Measurements from ENCODE around the gene FALEC. TPM values are rescaled to one million over a fixed set of nuclear protein-coding genes. Genes with fewer than 3 reads are reported as not detected.

The FALEC gene
- total RNA-seq, 1 experiment from 2014 or later, result not detected

DNA sequence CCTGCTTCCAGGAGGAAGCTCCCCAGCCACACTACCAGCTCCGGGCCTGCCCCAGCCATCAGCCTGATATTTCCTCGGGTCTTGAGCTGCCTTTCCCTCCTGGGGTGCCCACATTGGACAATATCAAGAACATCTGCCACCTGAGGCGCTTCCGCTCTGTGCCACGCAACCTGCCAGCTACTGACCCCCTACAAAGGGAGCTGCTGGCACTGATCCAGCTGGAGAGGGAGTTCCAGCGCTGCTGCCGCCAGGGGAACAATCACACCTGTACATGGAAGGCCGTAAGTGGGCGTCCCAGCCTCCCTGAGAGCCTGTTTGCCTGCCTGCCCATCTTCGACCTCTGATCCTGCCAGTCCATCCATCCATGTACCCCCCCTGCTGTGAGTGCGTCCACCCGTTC lies 4.0 kb upstream of the FALEC start:
- no peak for DNase-seq (ENCODE audit: extremely low read depth, low read depth)

DNA sequence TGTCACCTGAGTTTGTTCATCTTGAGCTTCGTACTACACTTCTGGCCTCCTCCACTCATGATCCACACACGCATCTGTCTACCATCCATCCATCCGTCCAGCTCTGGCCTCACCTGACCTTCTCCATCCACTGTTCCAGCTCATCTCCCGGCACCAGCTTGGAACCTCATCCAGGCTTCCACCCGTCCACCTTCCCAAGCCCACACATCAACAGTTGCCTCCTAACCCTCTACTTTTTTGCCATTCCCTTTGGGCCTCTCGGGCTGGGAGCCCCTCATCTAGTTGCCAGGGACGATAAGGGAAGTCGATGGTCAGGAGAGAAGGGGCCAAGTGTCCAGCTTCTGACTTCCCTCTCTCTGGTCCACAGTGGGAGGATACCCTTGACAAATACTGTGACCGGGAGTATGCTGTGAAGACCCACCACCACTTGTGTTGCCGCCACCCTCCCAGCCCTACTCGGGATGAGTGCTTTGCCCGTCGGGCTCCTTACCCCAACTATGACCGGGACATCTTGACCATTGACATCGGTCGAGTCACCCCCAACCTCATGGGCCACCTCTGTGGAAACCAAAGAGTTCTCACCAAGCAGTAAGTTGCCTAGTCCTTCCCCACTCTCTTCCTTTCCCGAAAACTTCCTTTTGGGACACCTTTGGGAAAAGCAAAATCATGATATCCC lies 3.4 kb upstream of the FALEC start:
- no peak for DNase-seq (ENCODE audit: extremely low read depth, low read depth)

DNA sequence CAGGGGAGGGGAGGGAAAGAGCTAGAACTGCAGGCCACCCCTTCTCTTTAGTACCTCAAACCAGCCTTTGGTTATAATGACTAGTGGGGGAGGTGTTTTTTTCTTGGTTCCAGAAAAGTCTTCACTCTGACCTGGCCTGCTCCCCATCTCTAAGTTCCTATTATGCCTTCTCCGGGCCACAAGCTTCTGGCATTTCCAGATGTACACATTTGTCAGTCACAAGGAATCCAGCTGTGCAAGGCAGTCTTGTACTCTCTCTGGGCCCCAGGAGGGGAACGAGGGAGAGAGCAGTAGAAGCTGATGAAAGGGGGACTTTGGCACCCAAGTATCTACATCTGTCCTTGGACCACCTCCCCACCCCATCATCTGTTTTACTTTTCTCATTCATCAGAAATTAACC lies 2.7 kb upstream of the FALEC start:
- no peak for DNase-seq (ENCODE audit: extremely low read depth, low read depth)

- no peak for DNase-seq (ENCODE audit: extremely low read depth, low read depth)
Observed at GRCh38 chr1:150513351-150513791, 2.2 kb upstream of the FALEC start.

GRCh38 chr1:150514260-150514659 lies 1.3 kb upstream of the FALEC start:
- no peak for DNase-seq (ENCODE audit: extremely low read depth, low read depth)

GRCh38 chr1:150514913-150515327 lies 632 bp upstream of the FALEC start:
- DNase-seq (ENCODE audit: extremely low read depth, low read depth), result no peak

- DNase-seq (ENCODE audit: extremely low read depth, low read depth), result no peak
Observed at GRCh38 chr1:150516050-150516591, 569 bp downstream of the FALEC start.

GRCh38 chr1:150516616-150517015 lies 1.1 kb downstream of the FALEC start:
- no peak for DNase-seq (ENCODE audit: extremely low read depth, low read depth)

GRCh38 chr1:150521196-150521968 lies 5.8 kb downstream of the FALEC start:
- no peak for DNase-seq (ENCODE audit: extremely low read depth, low read depth)

GRCh38 chr1:150525348-150525747 lies 9.8 kb downstream of the FALEC start:
- DNase-seq (ENCODE audit: extremely low read depth, low read depth), result no peak

GRCh38 chr1:150528196-150528595 lies 12.6 kb downstream of the FALEC start:
- no peak for DNase-seq (ENCODE audit: extremely low read depth, low read depth)

DNA sequence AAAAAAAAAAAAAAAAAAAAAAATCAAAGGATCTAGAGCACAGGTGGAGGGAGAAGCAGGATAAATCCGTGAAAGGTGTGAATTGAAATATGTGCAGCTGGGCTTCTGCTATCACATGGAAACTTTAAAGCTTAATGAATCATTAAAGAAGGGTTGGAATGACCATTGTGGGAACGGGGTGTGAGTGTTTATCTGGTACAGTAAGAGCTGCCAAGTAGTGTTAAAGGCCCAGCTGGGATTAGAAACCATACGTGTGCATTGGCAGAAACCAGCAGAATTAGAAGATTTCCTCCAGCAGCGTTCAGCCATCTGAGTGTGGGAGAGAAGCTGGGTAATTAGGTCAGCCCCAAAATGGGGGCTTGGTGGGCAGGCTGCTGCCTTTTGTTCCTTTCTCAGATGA lies 13.5 kb downstream of the FALEC start:
- no peak for DNase-seq (ENCODE audit: extremely low read depth, low read depth)

- DNase-seq (ENCODE audit: extremely low read depth, low read depth), result no peak
Observed at GRCh38 chr1:150530491-150531159, 15.1 kb downstream of the FALEC start.

DNA sequence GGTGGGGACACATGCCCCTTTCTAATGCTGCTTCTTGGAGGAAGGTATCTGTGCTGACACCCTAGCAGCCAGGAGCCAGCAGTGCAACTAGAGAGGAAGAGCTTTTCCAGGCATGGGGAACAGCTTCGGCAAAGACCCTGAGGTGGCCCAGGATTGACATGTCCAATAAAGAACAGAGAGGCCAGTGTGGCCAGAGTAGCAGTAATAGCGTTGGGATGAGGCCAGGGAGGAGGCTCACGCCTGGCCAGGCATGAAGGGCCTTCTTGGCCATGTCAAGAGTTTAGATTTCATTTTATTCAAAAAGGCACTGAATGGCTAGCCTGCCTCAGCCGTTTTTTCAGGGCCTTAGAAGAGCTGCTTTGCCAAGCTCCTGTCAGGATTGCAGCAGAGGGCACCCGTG lies 17.3 kb downstream of the FALEC start:
- no peak for DNase-seq (ENCODE audit: extremely low read depth, low read depth)

- DNase-seq (ENCODE audit: extremely low read depth, low read depth), result no peak
Observed at GRCh38 chr1:150534002-150534401, 18.4 kb downstream of the FALEC start.

DNA sequence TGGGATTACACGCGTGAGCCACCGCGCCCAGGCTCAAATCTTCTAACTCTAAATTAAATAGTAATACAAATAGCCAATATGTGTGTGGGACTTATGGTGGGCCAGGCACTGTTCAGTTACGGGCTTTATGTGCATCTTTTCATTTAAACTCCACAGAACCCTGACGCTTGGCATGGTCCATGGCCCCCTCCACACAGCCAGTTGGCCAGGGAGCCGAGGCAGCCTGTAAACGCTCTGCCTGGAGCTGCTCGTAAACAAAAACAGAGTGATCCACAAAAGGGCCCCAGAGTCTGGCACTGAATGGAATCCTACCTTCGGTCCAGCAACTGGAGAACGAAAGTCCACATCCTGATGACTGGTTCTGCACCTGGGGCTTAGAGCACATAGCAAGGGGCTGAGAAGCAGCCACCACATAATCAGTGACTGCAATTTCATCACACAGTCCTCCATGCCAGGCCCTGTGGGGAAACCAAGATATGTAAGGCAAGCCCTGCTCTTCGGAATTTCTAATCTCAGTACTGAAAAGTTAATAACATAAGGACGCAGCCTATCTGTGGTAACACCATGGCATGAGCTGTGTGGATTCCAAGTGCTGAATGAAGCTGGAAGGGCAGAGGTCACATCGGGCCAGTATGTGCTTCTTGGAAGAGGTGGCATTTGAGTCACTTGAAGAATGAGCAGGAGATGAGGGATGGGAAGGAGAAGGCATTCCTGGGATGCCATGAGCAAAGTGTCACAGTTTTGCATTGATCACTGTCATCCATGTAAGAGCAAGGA lies 20.1 kb downstream of the FALEC start:
- DNase-seq (ENCODE audit: extremely low read depth, low read depth), result no peak

DNA sequence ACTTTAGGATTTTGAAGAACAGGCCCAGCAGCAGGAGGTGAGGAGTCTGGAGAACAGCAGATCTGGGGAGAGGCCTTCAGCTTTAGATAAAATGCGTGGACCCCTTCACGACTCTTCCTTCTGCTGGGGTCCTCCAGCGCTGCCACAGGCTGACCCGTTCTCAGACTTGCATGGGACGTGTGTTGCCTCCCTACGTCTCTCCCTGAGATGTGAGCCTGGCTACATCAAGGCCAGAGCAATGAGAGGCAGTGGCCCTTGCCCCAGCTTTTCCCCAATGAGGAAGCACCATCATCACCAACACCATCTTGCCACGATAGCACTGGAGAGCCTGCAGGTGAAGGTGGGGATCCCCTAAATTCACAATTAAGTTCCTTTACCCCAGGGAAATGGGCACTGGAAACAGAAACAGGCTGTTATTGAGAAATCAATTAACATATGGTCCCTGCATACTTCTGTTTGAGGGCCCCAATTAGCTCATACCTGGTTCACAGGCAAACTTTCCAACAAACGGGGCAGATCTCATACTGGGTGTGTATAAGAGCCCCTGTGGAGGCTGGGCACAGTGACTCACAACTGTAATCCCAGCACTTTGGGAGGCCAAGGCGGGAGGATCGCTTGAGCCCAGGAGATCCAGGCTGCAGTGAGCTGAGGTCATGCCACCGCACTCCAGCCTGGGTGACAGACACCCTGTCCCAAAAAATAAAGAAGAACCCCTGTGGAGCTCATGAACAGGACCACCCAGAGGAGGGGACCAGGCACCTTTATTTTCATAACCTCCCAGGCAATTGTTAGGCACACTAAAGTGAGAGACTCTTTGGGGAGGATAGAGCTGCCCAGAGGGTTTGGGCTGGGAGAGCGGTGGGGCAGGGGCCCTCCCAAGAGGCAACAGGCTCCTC lies 21.5 kb downstream of the FALEC start:
- no peak for DNase-seq (ENCODE audit: extremely low read depth, low read depth)

GRCh38 chr1:150537732-150538684 lies 22.5 kb downstream of the FALEC start:
- no peak for DNase-seq (ENCODE audit: extremely low read depth, low read depth)

Data from NCI-H460 (cell line).